ENCODE data around the gene S100A1.

S100A1 gene

GRCh38 chr1:153643100-153643499 lies 14.9 kb downstream of the S100A1 start:
- H3K4me2 ChIP-seq (ENCODE audit: insufficient read depth, low read length, poor library complexity, severe bottlenecking) = no peak overlapping the region
- peaks cover 0 to 2% of the 10 kb centered on the region in 2 donors for H3K4me1 ChIP-seq (ENCODE audit: control insufficient read depth in 2 of 2, insufficient read depth in 1 of 2, low read depth in 1 of 2, low read length in 2 of 2)
- H4K91ac ChIP-seq (ENCODE audit: low read depth, low read length, poor library complexity) = no peak overlapping the region
- H2BK12ac ChIP-seq (ENCODE audit: low read length) = no peak overlapping the region
- H2AK5ac ChIP-seq (ENCODE audit: low read depth, low read length) = no peak overlapping the region
- H3K27me3 ChIP-seq (ENCODE audit: control insufficient read depth in 3 of 3, insufficient read depth in 3 of 3, low read depth in 1 of 3, low read length in 3 of 3) = no peaks in the 10 kb centered on the region
- no peak overlapping the region for H4K8ac ChIP-seq (ENCODE audit: low read depth, low read length)
- no peak overlapping the region for H3K4ac ChIP-seq (ENCODE audit: low read length)
- H3K36me3 ChIP-seq (replicated peaks in 1 of 2; ENCODE audit: control insufficient read depth in 2 of 2, insufficient read depth in 2 of 2, low read length in 2 of 2) = peaks cover 39 to 95% of the 10 kb centered on the region in 2 donors
- no peak overlapping the region for H3K27ac ChIP-seq (replicated peaks; ENCODE audit: low read length)
- no peaks in the 10 kb centered on the region for H3K9me3 ChIP-seq (replicated peaks in 1 of 2; ENCODE audit: control insufficient read depth in 2 of 2, insufficient read depth in 1 of 2, low read depth in 1 of 2, low read length in 2 of 2)
- H2BK15ac ChIP-seq (ENCODE audit: low read length) = no peak overlapping the region
- no peak overlapping the region for H3K4me3 ChIP-seq (ENCODE audit: low read length in 2 of 2)
- H3K18ac ChIP-seq (ENCODE audit: low read length) = no peak overlapping the region
- no peak for DNase-seq (ENCODE audit: low spot score)
- no CpG with 5 or more reads among the region's 11 CpGs for WGBS, 2 donors (ENCODE audit: extremely low coverage in 2 of 2, insufficient read length in 2 of 2, insufficient replicate concordance in 1 of 2)
- H2BK120ac ChIP-seq (ENCODE audit: low read depth, low read length) = no peak overlapping the region
- no peak overlapping the region for H3K23ac ChIP-seq (ENCODE audit: low read depth, low read length, poor library complexity)
- H3K14ac ChIP-seq (ENCODE audit: low read length) = no peak overlapping the region
- no peak overlapping the region for H2AFZ ChIP-seq (ENCODE audit: low read length)
- no peak overlapping the region for H2BK5ac ChIP-seq (ENCODE audit: low read length)
- peaks cover 2% of the 10 kb centered on the region for H3K79me1 ChIP-seq (ENCODE audit: low read depth, low read length)
- no peak overlapping the region for H3K9ac ChIP-seq (ENCODE audit: low read depth, low read length, poor library complexity)

GRCh38 chr1:153643816-153644215 lies 15.6 kb downstream of the S100A1 start:
- Histone ChIP-seq H4K8ac (ENCODE audit: low read depth, low read length) (no peak overlapping the region), H3K4me1 (ENCODE audit: control insufficient read depth in 2 of 2, insufficient read depth in 1 of 2, low read depth in 1 of 2, low read length in 2 of 2) (peaks cover 0 to 3% of the 10 kb centered on the region in 2 donors), H2BK12ac (ENCODE audit: low read length) (no peak overlapping the region), H2AFZ (ENCODE audit: low read length) (no peak overlapping the region), H3K9me3 (replicated peaks in 1 of 2; ENCODE audit: control insufficient read depth in 2 of 2, insufficient read depth in 1 of 2, low read depth in 1 of 2, low read length in 2 of 2) (no peaks in the 10 kb centered on the region), H2AK5ac (ENCODE audit: low read depth, low read length) (no peak overlapping the region), H3K4me3 (ENCODE audit: low read length in 2 of 2) (no peak overlapping the region), H3K18ac (ENCODE audit: low read length) (no peak overlapping the region), H3K9ac (ENCODE audit: low read depth, low read length, poor library complexity) (no peak overlapping the region), H3K27ac (replicated peaks; ENCODE audit: low read length) (no peak overlapping the region), H3K14ac (ENCODE audit: low read length) (no peak overlapping the region), H3K27me3 (ENCODE audit: control insufficient read depth in 3 of 3, insufficient read depth in 3 of 3, low read depth in 1 of 3, low read length in 3 of 3) (no peaks in the 10 kb centered on the region), H3K23ac (ENCODE audit: low read depth, low read length, poor library complexity) (no peak overlapping the region), H3K36me3 (replicated peaks in 1 of 2; ENCODE audit: control insufficient read depth in 2 of 2, insufficient read depth in 2 of 2, low read length in 2 of 2) (peaks cover 36 to 87% of the 10 kb centered on the region in 2 donors), H3K4me2 (ENCODE audit: insufficient read depth, low read length, poor library complexity, severe bottlenecking) (no peak overlapping the region), H2BK15ac (ENCODE audit: low read length) (no peak overlapping the region), H2BK5ac (ENCODE audit: low read length) (no peak overlapping the region), H3K79me1 (ENCODE audit: low read depth, low read length) (peaks cover 2% of the 10 kb centered on the region), H3K4ac (ENCODE audit: low read length) (no peak overlapping the region), H2BK120ac (ENCODE audit: low read depth, low read length) (no peak overlapping the region), H4K91ac (ENCODE audit: low read depth, low read length, poor library complexity) (no peak overlapping the region)
- DNase-seq (ENCODE audit: low spot score) = no peak

GRCh38 chr1:153646672-153647345 lies 18.6 kb downstream of the S100A1 start:
- no peak overlapping the region for H4K8ac ChIP-seq (ENCODE audit: low read depth, low read length)
- no peak overlapping the region for H3K9ac ChIP-seq (ENCODE audit: low read depth, low read length, poor library complexity)
- no peak overlapping the region for H3K14ac ChIP-seq (ENCODE audit: low read length)
- H2AFZ ChIP-seq (ENCODE audit: low read length) = no peak overlapping the region
- DNase-seq (ENCODE audit: low spot score) = no peak
- no peak overlapping the region for H3K4ac ChIP-seq (ENCODE audit: low read length)
- H3K79me1 ChIP-seq (ENCODE audit: low read depth, low read length) = peaks cover 2% of the 10 kb centered on the region
- peaks cover 24 to 58% of the 10 kb centered on the region in 2 donors for H3K36me3 ChIP-seq (replicated peaks in 1 of 2; ENCODE audit: control insufficient read depth in 2 of 2, insufficient read depth in 2 of 2, low read length in 2 of 2)
- H3K27ac ChIP-seq (replicated peaks; ENCODE audit: low read length) = peak overlapping the region; percentile 21
- no peak overlapping the region for H3K4me2 ChIP-seq (ENCODE audit: insufficient read depth, low read length, poor library complexity, severe bottlenecking)
- no peak overlapping the region for H4K91ac ChIP-seq (ENCODE audit: low read depth, low read length, poor library complexity)
- H2BK5ac ChIP-seq (ENCODE audit: low read length) = no peak overlapping the region
- H3K23ac ChIP-seq (ENCODE audit: low read depth, low read length, poor library complexity) = no peak overlapping the region
- H3K4me3 ChIP-seq (ENCODE audit: low read length in 2 of 2) = no peak overlapping the region
- no CpG with 5 or more reads among the region's 5 CpGs for WGBS, 2 donors (ENCODE audit: extremely low coverage in 2 of 2, insufficient read length in 2 of 2, insufficient replicate concordance in 1 of 2)
- no peak overlapping the region for H2BK12ac ChIP-seq (ENCODE audit: low read length)
- H2AK5ac ChIP-seq (ENCODE audit: low read depth, low read length) = no peak overlapping the region
- H3K27me3 ChIP-seq (ENCODE audit: control insufficient read depth in 3 of 3, insufficient read depth in 3 of 3, low read depth in 1 of 3, low read length in 3 of 3) = no peaks in the 10 kb centered on the region
- H2BK15ac ChIP-seq (ENCODE audit: low read length) = no peak overlapping the region
- H2BK120ac ChIP-seq (ENCODE audit: low read depth, low read length) = no peak overlapping the region
- H3K9me3 ChIP-seq (replicated peaks in 1 of 2; ENCODE audit: control insufficient read depth in 2 of 2, insufficient read depth in 1 of 2, low read depth in 1 of 2, low read length in 2 of 2) = no peaks in the 10 kb centered on the region
- H3K4me1 ChIP-seq (ENCODE audit: control insufficient read depth in 2 of 2, insufficient read depth in 1 of 2, low read depth in 1 of 2, low read length in 2 of 2) = peaks cover 0 to 3% of the 10 kb centered on the region in 2 donors
- no peak overlapping the region for H3K18ac ChIP-seq (ENCODE audit: low read length)

GRCh38 chr1:153647346-153647714 lies 19.1 kb downstream of the S100A1 start:
- Histone ChIP-seq H3K27me3 (ENCODE audit: control insufficient read depth in 3 of 3, insufficient read depth in 3 of 3, low read depth in 1 of 3, low read length in 3 of 3) (no peaks in the 10 kb centered on the region), H4K91ac (ENCODE audit: low read depth, low read length, poor library complexity) (no peak overlapping the region), H3K79me1 (ENCODE audit: low read depth, low read length) (no peaks in the 10 kb centered on the region), H2BK120ac (ENCODE audit: low read depth, low read length) (no peak overlapping the region), H3K9me3 (replicated peaks in 1 of 2; ENCODE audit: control insufficient read depth in 2 of 2, insufficient read depth in 1 of 2, low read depth in 1 of 2, low read length in 2 of 2) (no peaks in the 10 kb centered on the region), H3K9ac (ENCODE audit: low read depth, low read length, poor library complexity) (no peak overlapping the region), H4K8ac (ENCODE audit: low read depth, low read length) (no peak overlapping the region), H3K4me3 (ENCODE audit: low read length in 2 of 2) (no peak overlapping the region), H2BK15ac (ENCODE audit: low read length) (no peak overlapping the region), H2BK5ac (ENCODE audit: low read length) (no peak overlapping the region), H3K18ac (ENCODE audit: low read length) (no peak overlapping the region), H3K14ac (ENCODE audit: low read length) (no peak overlapping the region), H2AK5ac (ENCODE audit: low read depth, low read length) (no peak overlapping the region), H3K4me1 (ENCODE audit: control insufficient read depth in 2 of 2, insufficient read depth in 1 of 2, low read depth in 1 of 2, low read length in 2 of 2) (peaks cover 0 to 3% of the 10 kb centered on the region in 2 donors), H3K36me3 (replicated peaks in 1 of 2; ENCODE audit: control insufficient read depth in 2 of 2, insufficient read depth in 2 of 2, low read length in 2 of 2) (peaks cover 19 to 52% of the 10 kb centered on the region in 2 donors), H3K27ac (replicated peaks; ENCODE audit: low read length) (no peak overlapping the region), H2AFZ (ENCODE audit: low read length) (no peak overlapping the region), H2BK12ac (ENCODE audit: low read length) (no peak overlapping the region), H3K23ac (ENCODE audit: low read depth, low read length, poor library complexity) (no peak overlapping the region), H3K4me2 (ENCODE audit: insufficient read depth, low read length, poor library complexity, severe bottlenecking) (no peak overlapping the region), H3K4ac (ENCODE audit: low read length) (no peak overlapping the region)
- WGBS, 2 donors (ENCODE audit: extremely low coverage in 2 of 2, insufficient read length in 2 of 2, insufficient replicate concordance in 1 of 2) = no CpG with 5 or more reads among the region's 2 CpGs
- no peak for DNase-seq (ENCODE audit: low spot score)
